SH-SY5Y (cell line): ENCODE results near the gene NCKAP5L.

Source experiments
- GATA2 ChIP-seq: IDR thresholded peaks from 2 replicates; pipeline ENCODE4 v1.6.1; 2011; ENCODE audit warnings: mild to moderate bottlenecking, low read depth, low read length
- GATA3 ChIP-seq: IDR thresholded peaks from 2 replicates; pipeline ENCODE4 v1.6.1; 2011; ENCODE audit warnings: low read depth, mild to moderate bottlenecking, low read length, moderate library complexity

NCKAP5L gene

GRCh38 chr12:49818241-49818895 is 9.8 kb downstream of the NCKAP5L start:
- TF ChIP-seq GATA3 (no peak), GATA2 (no peak)

GRCh38 chr12:49813131-49813530 is 15.1 kb downstream of the NCKAP5L start:
- TF ChIP-seq GATA3 (no peak), GATA2 (no peak)

- no peak for TF ChIP-seq GATA3
- no peak for TF ChIP-seq GATA2
Measured at GRCh38 chr12:49811961-49812401, 16.2 kb downstream of the NCKAP5L start.

- TF ChIP-seq GATA2: no peak
- TF ChIP-seq GATA3: no peak
Measured at GRCh38 chr12:49811136-49811535, 17.1 kb downstream of the NCKAP5L start.

GRCh38 chr12:49809906-49810389 is 18.3 kb downstream of the NCKAP5L start:
- no peak for TF ChIP-seq GATA2
- no peak for TF ChIP-seq GATA3

GRCh38 chr12:49809381-49809905 is 18.8 kb downstream of the NCKAP5L start:
- no peak for TF ChIP-seq GATA3
- no peak for TF ChIP-seq GATA2

- no peak for TF ChIP-seq GATA2
- no peak for TF ChIP-seq GATA3
Measured at GRCh38 chr12:49808686-49809380, 19.4 kb downstream of the NCKAP5L start.

GRCh38 chr12:49807991-49808580 is 20.1 kb downstream of the NCKAP5L start:
- TF ChIP-seq GATA3: no peak
- TF ChIP-seq GATA2: no peak

GRCh38 chr12:49806877-49807276 is 21.3 kb downstream of the NCKAP5L start:
- TF ChIP-seq GATA2 (no peak), GATA3 (no peak)

- no peak for TF ChIP-seq GATA2
- no peak for TF ChIP-seq GATA3
Measured at GRCh38 chr12:49806321-49806813, 21.8 kb downstream of the NCKAP5L start.

GRCh38 chr12:49805409-49805808 is 22.8 kb downstream of the NCKAP5L start:
- TF ChIP-seq GATA2: no peak
- TF ChIP-seq GATA3: no peak

- no peak for TF ChIP-seq GATA3
- no peak for TF ChIP-seq GATA2
Measured at GRCh38 chr12:49804821-49805220, 23.4 kb downstream of the NCKAP5L start.

GRCh38 chr12:49803693-49804450 is 24.3 kb downstream of the NCKAP5L start:
- TF ChIP-seq GATA2 (no peak), GATA3 (no peak)
